ENCODE measurements around the gene KSR2.

Gene KSR2

DNA sequence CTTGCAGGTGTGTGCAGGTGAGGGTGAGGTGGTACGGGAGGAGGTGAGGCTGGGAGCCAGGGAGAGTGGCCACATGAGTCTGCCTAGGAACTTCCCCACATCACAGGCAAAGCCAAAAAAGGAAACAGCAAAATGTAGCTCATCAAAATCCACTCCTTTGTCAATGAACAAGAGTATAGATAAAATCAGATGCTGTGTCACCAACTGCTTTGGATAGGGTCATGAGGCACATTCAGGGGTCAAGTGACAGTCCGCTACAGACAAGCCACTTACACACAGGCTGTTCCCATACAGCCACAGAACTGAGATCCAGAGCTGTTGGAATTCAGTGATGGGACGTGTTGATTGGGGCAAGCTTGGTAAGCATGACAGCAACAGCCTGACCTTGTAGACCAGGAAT, 507.1 kb downstream of the KSR2 start:
- no peak for DNase-seq (ENCODE audit: low read depth in 2 of 2)

DNA sequence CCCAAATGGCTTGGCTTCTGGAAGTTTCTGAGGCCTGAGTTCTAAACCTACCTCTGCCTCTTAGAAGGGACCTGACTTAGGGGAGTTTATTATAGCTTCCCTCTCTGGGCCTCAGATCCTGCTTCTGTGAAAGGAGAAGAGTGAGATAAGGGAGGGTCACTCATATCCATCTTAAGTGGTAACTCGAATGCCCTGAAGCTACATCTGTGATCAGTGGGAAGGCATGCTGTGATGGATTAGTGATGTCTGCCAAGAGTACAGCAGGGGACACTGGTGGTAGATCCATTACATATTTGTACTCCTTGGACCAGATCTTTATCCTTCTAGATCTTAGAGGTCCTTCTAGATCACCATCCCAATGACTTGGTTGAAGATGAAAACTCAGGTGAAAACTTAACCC, 509.6 kb downstream of the KSR2 start:
- DNase-seq (ENCODE audit: low read depth in 2 of 2), result no peak

DNA sequence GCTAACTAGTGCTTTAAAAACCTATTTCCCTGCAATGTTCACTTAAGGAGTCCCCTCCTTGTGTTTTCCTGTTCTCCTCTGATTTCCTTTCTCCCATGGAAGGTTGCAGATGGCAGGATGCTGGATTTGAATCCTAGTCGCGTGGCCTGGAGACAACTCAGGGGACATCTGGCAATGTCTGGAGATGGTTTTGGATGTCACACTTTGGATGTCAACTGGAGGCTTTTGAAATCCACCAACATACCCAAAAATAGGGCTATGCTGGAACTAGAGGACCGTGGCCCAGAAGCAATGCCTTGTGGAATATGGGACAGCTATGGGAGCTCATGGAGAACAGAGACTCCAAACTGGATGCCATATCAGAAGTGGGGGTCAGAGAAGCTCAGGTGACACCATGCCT, 511.6 kb downstream of the KSR2 start:
- DNase-seq (ENCODE audit: low read depth in 2 of 2), result no peak

DNA sequence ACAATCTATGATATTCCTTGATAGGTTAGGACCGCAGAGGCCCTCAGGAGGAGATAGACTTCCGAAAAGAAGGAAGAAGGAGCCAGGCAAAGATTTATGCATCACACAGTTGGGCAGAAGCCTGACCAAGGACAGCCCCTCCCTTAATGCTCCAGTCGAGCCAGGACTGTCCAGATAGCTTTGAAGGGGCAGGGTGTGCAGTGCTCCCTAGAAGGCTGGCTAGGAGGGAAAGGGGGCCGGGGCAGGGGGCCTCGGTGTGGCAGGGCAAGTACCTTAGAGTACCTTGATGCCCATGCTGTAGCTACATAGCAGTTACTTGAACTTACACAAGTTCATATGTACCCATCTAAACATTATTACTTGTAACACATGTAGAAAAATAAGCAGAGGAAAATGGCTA, 512.7 kb downstream of the KSR2 start:
- DNase-seq (ENCODE audit: low read depth in 2 of 2), result no peak

DNA sequence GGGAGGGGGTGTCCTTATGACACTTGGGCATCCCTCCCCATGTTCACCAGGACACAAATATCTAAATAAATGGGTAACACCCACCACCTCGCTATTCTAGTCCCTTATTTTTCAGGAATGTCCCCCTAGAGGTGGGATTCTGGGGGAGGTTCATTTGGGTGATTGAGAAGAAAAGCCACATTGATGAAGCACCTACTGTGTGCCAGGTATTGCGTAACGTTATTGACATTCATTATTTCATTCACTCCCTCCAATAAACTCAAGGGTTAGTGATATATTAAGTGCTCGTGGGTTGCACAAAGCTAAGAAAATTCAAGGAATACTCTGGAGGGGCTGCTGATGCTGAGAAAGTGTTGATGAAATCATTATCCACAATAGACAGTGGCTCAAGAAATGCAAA, 514.8 kb downstream of the KSR2 start:
- no peak for DNase-seq (ENCODE audit: low read depth in 2 of 2)

DNA sequence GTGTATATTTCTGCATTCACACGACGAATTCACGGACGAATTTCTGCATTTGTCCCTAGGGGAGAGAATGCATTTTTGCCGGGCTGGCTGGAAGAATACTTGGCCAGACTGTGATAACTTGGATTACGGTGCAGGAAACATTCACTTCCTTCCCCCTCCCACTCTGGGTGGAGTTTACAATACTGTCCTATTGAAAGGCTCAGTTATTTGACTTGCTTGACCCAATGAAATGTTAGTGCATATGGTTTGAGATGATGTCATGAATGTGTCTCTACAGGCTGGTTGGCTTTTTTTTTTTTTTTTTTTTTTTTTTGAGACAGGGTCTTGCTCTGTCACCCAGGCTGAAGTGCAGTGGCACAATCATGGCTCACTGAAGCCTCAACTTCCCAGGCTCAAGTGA, 516.7 kb downstream of the KSR2 start:
- no peak for DNase-seq (ENCODE audit: low read depth in 2 of 2)

GRCh38 chr12:117450209-117450608, 518.6 kb downstream of the KSR2 start:
- no peak for DNase-seq (ENCODE audit: low read depth in 2 of 2)

DNA sequence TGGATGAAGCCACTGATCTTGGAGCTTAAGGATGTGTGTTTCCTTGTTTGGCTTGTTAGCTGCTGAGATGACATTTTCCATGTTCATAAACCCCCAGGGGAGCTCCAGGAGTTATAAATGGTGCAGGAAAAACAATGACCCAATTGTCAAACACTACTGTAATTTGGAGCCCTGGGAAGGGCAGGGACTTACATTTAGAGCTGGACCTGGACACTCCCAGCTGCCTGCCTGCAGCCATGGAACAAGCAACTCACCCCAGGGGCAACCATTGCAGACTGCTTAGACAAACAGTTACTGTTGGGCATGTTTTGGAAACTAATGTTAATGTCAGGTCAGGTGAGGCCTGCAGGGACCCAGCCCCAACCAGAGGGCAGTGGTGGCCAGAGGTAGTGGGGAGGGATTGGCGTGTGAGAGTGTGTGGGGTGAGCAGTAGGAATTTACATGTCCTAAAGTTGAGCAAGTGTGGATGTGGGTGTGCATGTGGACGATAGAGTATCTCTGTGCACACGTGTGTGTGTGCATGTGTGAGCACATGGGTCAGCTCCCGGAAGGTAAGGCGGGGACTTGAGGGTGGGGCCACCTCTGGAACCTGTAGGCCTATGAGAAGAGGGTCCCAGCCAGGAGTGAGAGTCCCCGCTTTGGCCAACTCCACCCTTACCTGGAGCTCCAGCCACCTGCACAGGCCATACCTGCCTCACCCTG, 521.0 kb downstream of the KSR2 start:
- DNase-seq (ENCODE audit: low read depth in 2 of 2), result no peak

- no peak for DNase-seq (ENCODE audit: low read depth in 2 of 2)
Observed at GRCh38 chr12:117444781-117445180, 524.0 kb downstream of the KSR2 start.

DNA sequence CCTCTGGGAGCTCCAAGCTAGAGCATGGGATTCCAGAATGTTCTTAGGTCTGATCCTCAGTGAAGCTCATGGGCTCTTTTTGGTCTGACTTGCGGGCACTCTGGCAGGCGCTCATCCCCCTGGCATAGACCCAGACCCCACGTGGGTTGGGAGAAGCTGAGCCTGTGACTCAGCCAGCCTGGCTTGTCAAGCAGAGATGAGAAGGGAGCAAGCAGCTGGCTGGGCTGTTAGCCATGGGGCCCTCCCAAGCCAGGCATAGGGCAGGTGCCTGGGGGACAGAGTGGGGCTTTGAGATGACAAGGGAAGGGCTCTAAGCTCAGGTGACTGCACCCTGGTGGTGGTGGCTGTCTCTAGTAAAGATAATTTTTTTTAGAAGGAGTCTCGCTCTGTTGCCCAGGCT, 527.0 kb downstream of the KSR2 start:
- no peak for DNase-seq (ENCODE audit: low read depth in 2 of 2)

DNA sequence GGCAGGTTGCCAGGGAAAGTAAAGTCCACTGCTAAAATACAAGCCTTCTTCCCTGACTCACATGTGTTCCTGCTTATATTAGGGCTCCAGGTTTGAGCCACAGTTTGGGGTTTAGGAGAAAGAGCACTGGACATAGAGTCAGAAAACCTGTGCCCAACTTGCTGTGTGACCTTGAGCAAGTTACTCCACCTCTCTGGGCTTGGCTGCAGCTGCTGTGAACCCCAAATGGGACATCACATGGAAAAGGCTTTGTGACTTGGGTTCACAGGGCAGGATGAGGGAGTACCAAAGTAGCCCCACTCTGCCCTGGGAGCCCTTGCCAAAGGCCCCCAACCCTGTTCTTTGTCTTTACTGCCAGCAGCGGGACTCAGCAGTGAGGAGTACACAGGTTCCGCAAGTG, 528.4 kb downstream of the KSR2 start:
- DNase-seq (ENCODE audit: low read depth in 2 of 2), result no peak

GRCh38 chr12:117439531-117440001, 529.2 kb downstream of the KSR2 start:
- no peak for DNase-seq (ENCODE audit: low read depth in 2 of 2)

- DNase-seq (ENCODE audit: low read depth in 2 of 2), result no peak
Observed at GRCh38 chr12:117438809-117439208, 530.0 kb downstream of the KSR2 start.

DNA sequence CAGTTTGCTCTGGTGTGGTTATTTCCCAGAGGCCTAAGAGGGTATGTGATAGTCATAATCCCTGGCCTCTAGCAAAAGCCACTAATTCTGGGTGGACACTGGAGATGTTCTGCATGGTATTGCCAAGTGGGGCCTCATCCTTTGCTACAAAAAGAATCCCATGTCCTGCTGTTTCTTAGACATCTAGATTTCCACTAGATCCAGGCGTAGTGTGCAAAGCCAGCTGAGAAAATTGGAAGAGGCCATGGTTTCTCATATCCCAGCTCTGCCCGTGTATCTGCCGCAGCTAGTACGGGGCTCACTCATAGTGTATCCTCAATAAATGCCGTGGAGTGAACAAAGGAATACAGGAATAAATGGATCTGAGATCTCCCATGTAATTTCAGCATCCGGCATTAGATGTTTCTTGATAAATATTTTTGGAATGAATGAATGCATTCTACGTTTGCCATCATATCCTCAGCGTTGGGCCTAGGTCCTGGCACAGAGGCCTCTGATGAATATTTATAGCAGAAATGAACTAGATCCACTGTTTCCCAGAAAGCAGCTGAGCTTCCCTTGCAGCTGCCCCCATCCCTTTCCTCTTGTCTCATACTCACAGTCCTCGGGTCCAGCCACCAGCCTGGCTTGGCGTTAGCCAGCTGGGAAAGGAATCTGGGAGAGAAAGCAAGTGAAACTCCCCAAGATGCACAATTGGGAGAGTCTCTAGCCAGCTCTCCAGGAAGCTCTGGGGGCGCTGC, 531.1 kb downstream of the KSR2 start:
- DNase-seq (ENCODE audit: low read depth in 2 of 2), result no peak

DNA sequence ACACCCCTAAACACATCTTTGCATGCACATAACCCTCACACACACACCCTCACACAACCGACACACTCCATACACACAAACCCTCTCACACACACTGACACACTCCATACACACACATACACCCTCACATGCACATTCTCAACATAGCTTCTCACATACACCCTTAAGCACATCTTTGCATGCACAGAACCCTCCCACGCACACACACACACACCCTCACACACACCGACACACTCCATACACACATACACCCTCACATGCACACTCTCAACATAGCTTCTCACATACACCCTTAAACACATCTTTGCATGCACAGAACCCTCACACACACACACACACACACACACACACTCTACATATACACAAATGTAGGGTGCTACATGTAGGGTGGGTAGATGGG, 534.9 kb downstream of the KSR2 start:
- DNase-seq (ENCODE audit: low read depth in 2 of 2), result no peak

DNA sequence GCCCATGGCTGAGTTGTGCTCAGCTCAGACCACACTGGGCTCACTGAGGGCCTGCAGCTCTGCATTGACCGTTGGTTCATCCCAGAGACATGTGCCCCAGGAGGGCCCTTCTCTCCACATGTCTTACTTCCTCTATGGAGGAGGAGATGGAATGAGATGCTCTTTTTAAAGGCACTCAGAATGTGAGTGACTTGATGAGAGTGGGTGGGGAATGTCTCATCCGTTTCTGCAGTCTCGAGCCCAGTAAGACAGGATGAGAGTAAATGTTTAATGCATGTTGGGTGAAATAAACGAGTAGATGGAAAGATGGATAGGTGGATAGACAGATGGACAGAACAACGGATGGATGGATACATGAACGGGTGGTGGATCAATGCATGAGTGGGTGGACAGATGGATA, 538.5 kb downstream of the KSR2 start:
- DNase-seq (ENCODE audit: low read depth in 2 of 2), result no peak

DNA sequence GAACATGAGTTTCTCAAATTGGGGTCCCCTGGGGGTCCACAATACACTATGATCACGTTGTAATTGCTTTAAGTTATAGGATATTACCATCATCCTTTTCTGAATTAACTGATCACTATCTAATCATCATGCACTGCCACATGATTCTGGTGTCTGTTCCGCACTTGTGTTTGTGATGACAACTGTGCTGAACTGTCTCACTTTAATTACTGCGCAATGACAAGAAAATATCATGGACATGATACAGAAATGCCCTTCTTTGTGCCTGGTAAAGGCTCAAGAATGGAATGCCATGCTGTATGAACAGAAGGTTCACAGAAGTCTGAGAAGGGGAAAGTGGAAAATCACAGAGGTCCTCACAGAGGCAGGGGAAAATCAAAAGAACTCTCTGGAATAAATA, 541.6 kb downstream of the KSR2 start:
- no peak for DNase-seq (ENCODE audit: low read depth in 2 of 2)

GRCh38 chr12:117421987-117422386, 546.8 kb downstream of the KSR2 start:
- no peak for DNase-seq (ENCODE audit: low read depth in 2 of 2)

DNA sequence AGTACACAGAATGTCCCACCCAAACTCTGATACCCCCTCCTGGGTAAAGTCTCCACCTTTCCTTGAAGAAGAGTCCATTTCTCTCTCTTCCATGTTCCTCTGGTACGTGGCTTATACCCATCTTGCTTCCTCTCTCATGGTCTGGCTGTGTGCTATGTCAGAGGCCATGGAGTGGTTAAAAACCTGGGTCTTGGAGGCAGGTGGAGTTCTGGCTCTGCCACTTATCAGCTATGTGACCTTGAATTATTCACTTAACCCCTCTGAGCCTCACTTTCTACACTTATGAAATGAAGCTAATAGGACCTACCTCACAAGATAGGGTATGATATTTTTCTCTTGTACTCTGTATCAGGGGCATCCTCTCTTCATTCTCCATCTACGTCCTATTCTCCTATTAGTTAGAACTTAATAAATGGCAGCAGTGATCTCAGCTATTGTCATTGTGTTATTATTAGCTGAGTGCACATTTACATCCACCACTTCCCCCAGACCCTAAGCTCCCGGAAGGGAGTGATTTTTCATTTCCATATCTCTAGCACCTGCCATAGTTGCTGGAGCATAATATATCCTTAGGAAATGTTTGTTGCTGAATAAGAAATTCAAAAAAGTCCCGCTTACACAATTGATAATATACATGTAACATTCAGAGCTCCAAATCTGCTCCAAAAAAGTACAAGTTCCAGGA, 547.6 kb downstream of the KSR2 start:
- DNase-seq (ENCODE audit: low read depth in 2 of 2), result no peak

GRCh38 chr12:117417004-117417403, 551.8 kb downstream of the KSR2 start:
- DNase-seq (ENCODE audit: low read depth in 2 of 2), result no peak

GRCh38 chr12:117412465-117413188, 556.2 kb downstream of the KSR2 start:
- DNase-seq (ENCODE audit: low read depth in 2 of 2), result no peak

GRCh38 chr12:117409286-117409685, 559.5 kb downstream of the KSR2 start:
- no peak for DNase-seq (ENCODE audit: low read depth in 2 of 2)

Measured in stimulated activated CD8-positive, alpha-beta memory T cell treated with anti-CD3 and anti-CD28 coated beads, Interleukin-15, amount 100 ng/mL, for 48 hours (primary cell).